A673 (cell line): ENCODE results near the gene MRPL27.

ENCODE experiments used
- EZH2 ChIP-seq: fragments of 200-600 bp; sonication (generic); IDR thresholded peaks from 2 replicates; pipeline ENCODE4 v1.6.1; 2017; ENCODE audit warnings: borderline replicate concordance, low read depth, mild to moderate bottlenecking, mixed read lengths, antibody characterized with exemption, low read length; ENCODE audit not compliant: poor library complexity, severe bottlenecking
- TF ChIP-seq, protein P1 (sequence below): fragments of 300-800, 200-600 bp; sonication (generic); conservative IDR thresholded peaks from 2 replicates; pipeline ENCODE4 v1.5.1; 2017; ENCODE audit warnings: low read depth, mild to moderate bottlenecking, antibody characterized with exemption, low read length, moderate library complexity, mixed read lengths

DNA sequence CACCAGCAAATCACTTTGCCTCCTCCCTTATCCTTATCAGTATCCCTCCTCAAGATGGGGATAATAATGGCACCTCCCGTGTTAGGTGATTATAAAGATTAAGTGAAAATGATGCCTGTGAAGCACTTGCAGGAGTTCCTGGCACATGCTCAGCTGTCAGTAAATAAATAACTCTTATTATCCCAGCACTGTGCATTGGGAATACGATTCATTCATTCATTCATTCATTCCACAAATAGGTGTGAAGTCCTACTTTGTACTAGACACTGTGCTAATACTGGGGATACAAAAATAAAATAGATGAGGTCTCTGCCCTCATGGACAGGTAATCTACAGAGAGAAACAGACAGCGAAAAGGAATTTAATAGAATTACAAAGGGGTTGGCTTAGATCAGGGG is 25.1 kb downstream of the MRPL27 start:
- TF ChIP-seq, protein P1, sequence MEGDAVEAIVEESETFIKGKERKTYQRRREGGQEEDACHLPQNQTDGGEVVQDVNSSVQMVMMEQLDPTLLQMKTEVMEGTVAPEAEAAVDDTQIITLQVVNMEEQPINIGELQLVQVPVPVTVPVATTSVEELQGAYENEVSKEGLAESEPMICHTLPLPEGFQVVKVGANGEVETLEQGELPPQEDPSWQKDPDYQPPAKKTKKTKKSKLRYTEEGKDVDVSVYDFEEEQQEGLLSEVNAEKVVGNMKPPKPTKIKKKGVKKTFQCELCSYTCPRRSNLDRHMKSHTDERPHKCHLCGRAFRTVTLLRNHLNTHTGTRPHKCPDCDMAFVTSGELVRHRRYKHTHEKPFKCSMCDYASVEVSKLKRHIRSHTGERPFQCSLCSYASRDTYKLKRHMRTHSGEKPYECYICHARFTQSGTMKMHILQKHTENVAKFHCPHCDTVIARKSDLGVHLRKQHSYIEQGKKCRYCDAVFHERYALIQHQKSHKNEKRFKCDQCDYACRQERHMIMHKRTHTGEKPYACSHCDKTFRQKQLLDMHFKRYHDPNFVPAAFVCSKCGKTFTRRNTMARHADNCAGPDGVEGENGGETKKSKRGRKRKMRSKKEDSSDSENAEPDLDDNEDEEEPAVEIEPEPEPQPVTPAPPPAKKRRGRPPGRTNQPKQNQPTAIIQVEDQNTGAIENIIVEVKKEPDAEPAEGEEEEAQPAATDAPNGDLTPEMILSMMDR: no peak
- TF ChIP-seq EZH2: no peak
